Breast epithelium (tissue), 4 donors: ENCODE measurements around the gene ATP1A1. TPM values are rescaled to one million over a fixed set of nuclear protein-coding genes. Genes with fewer than 3 reads are reported as not detected.

Source experiments
- DNase-seq, 2 donors: peaks; one replicate each; pipeline ENCODE4 v3.0.0-alpha.2; 2019; ENCODE audit warnings: low spot score in 2 of 2
- H3K27ac ChIP-seq, 2 donors: fragments of 200-600 bp; sonication (generic) in 1 of 2; one replicate each; pipeline ENCODE4 v1.5.1; 2016 to 2019; ENCODE audit warnings: mild to moderate bottlenecking in 1 of 2
- H3K27me3 ChIP-seq, 2 donors: fragments of 200-600 bp; sonication (generic) in 1 of 2; one replicate each; pipeline versions ENCODE4 v1.5.1 to v1.6.0; 2017 to 2019; ENCODE audit warnings: control low read depth in 1 of 2, mild to moderate bottlenecking in 1 of 2
- H3K36me3 ChIP-seq: fragments of 200-600 bp; one replicate; pipeline ENCODE4 v1.5.1; 2019
- H3K4me1 ChIP-seq, 2 donors: fragments of 200-600 bp; sonication (generic); one replicate each; pipeline ENCODE4 v1.5.1; 2016 to 2019; ENCODE audit warnings: control low read depth in 1 of 2
- H3K4me3 ChIP-seq, 3 donors: fragments of 200-600 bp; sonication (generic); 1 replicate in 2 of 3; 2 replicates in 1 of 3; pipeline ENCODE4 v1.5.1; 2016 to 2019; ENCODE audit warnings: mild to moderate bottlenecking in 3 of 3, moderate library complexity in 2 of 3
- H3K9me3 ChIP-seq, 2 donors: fragments of 200-600 bp; sonication (generic) in 1 of 2; one replicate each; pipeline ENCODE4 v1.5.1; 2016 to 2019; ENCODE audit warnings: control low read depth in 1 of 2
- POLR2A ChIP-seq: fragments of 450-650 bp; IDR thresholded peaks from one replicate; pipeline ENCODE4 v1.6.1; 2016; ENCODE audit warnings: antibody characterized with exemption, mild to moderate bottlenecking, moderate library complexity
- POLR2AphosphoS5 ChIP-seq, 3 donors: sonication (generic); formaldehyde crosslinking; IDR thresholded peaks; one replicate each; pipeline ENCODE4 v1.6.1; 2017; ENCODE audit warnings: antibody characterized with exemption in 3 of 3
- intact Hi-C: fragments of 100-400 bp; cut with DNase I; formaldehyde crosslinking; loops from one replicate; pipeline ENCODE4 v1.15.1; 2023; ENCODE audit warnings: low total_unique reads
- total RNA-seq, 3 donors: library from RNA; depleted of rRNA; stranded (reverse); fragments of >200 nt; gene quantifications; one replicate each; pipeline ENCODE4 v1.1.0, GENCODE V29; 2016
- TF ChIP-seq, protein P1 (sequence below), 3 donors: fragments of 450-650 bp; IDR thresholded peaks; one replicate each; pipeline ENCODE4 v1.5.1; 2016 to 2017; ENCODE audit warnings: antibody characterized with exemption in 3 of 3, mild to moderate bottlenecking in 3 of 3, moderate library complexity in 3 of 3

The ATP1A1 gene
- total RNA-seq, 3 donors from 2014 or later = 235 to 423 (median 331) TPM

DNA sequence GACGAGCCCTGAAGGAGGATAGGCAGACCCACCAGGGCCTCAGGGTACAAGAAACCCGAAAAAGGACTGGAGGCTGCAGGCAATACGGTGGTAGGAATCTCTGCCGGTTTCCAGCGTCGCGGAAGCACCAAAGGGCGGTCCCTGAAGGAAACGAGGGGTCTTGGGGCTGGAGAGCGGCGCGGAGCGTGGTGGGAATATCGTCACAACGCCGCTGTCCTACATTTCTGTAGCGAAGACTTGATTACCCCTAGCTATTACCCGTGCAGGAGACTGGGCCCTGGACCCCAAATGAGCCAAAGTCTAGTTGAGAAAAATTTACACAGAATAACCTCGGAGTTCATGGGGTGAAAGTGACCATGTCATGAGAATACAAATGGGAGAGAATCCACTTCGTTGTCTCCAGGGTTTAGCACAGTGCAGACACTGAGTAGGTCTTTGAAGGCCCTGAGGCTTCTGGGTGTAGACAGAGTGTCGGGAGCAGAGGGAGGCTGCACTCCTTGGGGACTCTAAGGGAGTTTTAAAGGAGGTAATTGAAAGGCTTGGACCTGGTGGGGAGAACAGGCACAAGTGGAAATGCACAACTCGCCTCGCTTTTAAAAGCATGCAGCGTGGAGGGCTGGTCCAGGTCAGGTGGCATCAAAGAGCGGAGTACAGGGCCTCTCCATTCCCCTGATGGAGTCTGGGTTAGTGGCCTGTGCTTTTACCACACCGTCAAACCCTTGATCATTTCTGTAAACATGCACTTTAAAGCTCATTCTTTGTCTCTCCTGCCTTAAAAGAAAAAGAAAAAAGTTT is 1.5 kb downstream of the ATP1A1 start:
- Histone ChIP-seq H3K27ac (peak overlapping the region; percentile 98 to 99), H3K36me3 (no peaks in the 10 kb centered on the region), H3K4me3 (peak overlapping the region; percentile 75 to 97 (median 95)), H3K4me1 (peaks cover 7 to 37% of the 10 kb centered on the region in 2 donors), H3K27me3 (no peaks in the 10 kb centered on the region), H3K9me3 (no peaks in the 10 kb centered on the region)
- intact Hi-C loops = no loop called here
- TF ChIP-seq, protein P1, sequence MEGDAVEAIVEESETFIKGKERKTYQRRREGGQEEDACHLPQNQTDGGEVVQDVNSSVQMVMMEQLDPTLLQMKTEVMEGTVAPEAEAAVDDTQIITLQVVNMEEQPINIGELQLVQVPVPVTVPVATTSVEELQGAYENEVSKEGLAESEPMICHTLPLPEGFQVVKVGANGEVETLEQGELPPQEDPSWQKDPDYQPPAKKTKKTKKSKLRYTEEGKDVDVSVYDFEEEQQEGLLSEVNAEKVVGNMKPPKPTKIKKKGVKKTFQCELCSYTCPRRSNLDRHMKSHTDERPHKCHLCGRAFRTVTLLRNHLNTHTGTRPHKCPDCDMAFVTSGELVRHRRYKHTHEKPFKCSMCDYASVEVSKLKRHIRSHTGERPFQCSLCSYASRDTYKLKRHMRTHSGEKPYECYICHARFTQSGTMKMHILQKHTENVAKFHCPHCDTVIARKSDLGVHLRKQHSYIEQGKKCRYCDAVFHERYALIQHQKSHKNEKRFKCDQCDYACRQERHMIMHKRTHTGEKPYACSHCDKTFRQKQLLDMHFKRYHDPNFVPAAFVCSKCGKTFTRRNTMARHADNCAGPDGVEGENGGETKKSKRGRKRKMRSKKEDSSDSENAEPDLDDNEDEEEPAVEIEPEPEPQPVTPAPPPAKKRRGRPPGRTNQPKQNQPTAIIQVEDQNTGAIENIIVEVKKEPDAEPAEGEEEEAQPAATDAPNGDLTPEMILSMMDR (IDR thresholded peaks at IDR 0.05) = no peak
- TF ChIP-seq POLR2A (no peak), POLR2AphosphoS5 (IDR thresholded peaks at IDR 0.05) (no peak)
- no peak for DNase-seq

DNA sequence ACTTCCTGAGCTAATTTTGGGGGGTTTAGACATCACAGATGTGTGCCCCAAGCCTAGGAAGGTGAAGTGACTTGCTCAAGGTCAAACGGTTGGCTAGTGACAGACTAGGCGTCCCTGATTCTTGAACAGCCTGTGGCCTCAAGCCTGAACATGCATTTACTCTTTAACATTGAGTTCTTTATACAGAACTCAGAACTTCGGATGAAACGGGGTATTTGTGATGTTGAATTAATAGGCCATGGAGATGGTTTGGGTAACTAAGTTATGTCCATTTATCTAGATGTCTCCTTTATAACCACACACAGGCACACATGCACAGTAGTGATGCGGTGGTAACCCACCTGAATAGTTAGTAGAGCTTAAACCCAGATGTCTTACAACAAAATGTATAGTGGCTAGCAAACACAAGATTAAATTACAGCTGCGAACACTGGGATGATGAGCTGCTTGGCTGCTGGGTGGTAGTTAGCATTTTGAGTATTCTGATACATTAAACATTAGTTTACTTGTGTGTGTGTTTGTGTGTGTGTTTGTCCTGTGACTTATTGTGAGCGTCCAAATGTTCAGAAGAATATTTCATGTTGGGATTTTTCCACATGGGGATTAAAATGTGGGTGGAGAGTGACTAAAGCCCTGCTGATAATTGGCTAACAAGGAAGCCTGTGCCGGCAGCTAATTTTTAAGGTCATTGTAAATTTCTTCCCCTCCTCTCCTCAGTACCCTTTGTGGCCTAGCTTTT is 2.3 kb downstream of the ATP1A1 start:
- Histone ChIP-seq H3K4me1 (peaks cover 7 to 42% of the 10 kb centered on the region in 2 donors), H3K27me3 (no peaks in the 10 kb centered on the region), H3K9me3 (no peaks in the 10 kb centered on the region), H3K36me3 (no peaks in the 10 kb centered on the region), H3K27ac (peak overlapping the region; percentile 98 to 99), H3K4me3 (peak overlapping the region; percentile 75 to 97 (median 95))
- TF ChIP-seq POLR2A (no peak), POLR2AphosphoS5 (IDR thresholded peaks at IDR 0.05) (no peak)
- TF ChIP-seq, protein P1 (IDR thresholded peaks at IDR 0.05) = no peak
- no peak for DNase-seq
- intact Hi-C loops = no loop called here

DNA sequence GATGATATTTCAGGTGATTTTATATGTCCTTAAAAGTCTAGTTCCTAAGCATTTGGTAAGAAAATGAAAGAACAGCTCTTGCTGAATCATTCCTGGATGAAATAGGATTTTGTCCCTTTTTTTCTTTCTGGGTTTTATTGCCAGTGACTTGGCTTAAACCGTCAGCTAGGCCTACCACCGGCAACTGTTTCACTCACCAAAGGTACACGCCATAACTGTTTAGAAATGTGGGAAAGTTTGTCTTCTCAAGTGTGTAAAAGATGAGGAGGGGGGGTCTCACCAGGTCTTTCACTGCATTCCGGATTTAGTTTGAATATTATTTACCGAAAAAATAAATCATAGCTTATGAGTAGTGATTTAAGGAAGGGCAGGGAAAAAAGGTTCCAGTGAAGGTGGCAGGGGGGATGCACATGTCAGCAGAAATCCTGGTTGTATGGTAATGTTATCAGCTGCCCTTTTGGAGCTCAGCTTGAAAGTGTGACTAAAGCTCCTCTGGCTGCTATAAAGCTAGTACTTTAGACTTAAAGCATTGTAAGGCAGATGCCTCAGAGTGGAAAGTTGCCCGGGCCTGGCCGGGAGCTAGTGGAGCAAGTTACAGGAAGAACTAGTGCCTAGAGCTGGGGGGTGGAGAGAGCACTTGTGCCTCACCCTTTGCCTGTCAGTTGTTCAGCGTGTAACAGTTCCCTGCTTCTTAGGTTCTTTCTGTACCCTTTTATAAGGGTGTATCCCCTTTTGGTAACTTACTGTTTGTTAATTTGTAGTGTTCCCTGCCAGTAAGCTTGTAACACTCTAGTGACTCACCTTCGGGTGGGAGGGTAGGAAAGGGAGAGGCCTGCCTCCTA is 3.1 kb downstream of the ATP1A1 start:
- Histone ChIP-seq H3K4me1 (peaks cover 7 to 42% of the 10 kb centered on the region in 2 donors), H3K36me3 (no peaks in the 10 kb centered on the region), H3K4me3 (peak overlapping the region; percentile 75 to 97 (median 95)), H3K27me3 (no peaks in the 10 kb centered on the region), H3K9me3 (no peaks in the 10 kb centered on the region), H3K27ac (peak overlapping the region; percentile 98 to 99)
- intact Hi-C loops = no loop called here
- peak; percentile 66 to 77 for DNase-seq
- TF ChIP-seq, protein P1 (IDR thresholded peaks at IDR 0.05) = no peak
- peak; percentile 55 for TF ChIP-seq POLR2A
- TF ChIP-seq POLR2AphosphoS5 (IDR thresholded peaks at IDR 0.05) = peak in 2 of 3 donors; percentile 49 to 64

DNA sequence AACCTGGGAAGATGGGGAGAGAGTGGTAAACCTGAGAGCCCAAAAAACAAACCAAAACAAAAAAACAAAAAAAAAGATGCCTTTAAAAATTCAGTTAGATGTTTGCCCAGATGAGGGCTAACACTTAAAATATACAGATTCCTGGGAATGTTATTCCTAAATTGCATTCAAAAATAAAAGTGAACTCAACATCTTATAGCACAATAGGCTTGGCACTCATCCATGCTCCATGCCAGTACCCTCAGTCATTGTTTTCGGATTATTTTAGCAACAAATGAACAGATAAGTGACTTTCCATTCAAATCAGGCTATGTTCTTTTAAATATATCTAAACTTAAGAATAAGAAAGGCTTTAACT is 3.7 kb downstream of the ATP1A1 start:
- Histone ChIP-seq H3K9me3 (no peaks in the 10 kb centered on the region), H3K4me1 (peaks cover 7 to 42% of the 10 kb centered on the region in 2 donors), H3K36me3 (no peaks in the 10 kb centered on the region), H3K4me3 (peak overlapping the region in 2 of 3 donors; percentile 95 to 97), H3K27me3 (no peaks in the 10 kb centered on the region), H3K27ac (peak overlapping the region; percentile 98 to 99)
- TF ChIP-seq POLR2AphosphoS5 (IDR thresholded peaks at IDR 0.05) = no peak
- TF ChIP-seq, protein P1 (IDR thresholded peaks at IDR 0.05) = no peak
- TF ChIP-seq POLR2A = no peak
- intact Hi-C loops = no loop called here
- no peak for DNase-seq
